Neuronal stem cell (in vitro differentiated cells): ENCODE data around the gene AMPD3.

Experiments used
- DNase-seq: peaks from one replicate; pipeline ENCODE4 v3.0.0-alpha.2; 2013; ENCODE audit warnings: low spot score
- H2AFZ ChIP-seq: one replicate; pipeline ENCODE4 v1.6.1; 2013; ENCODE audit warnings: mild to moderate bottlenecking, low read length, inconsistent platforms
- H2AK5ac ChIP-seq: 2 replicates; pipeline ENCODE4 v1.6.1; 2013; ENCODE audit warnings: low read depth, mild to moderate bottlenecking, inconsistent platforms, low read length, moderate library complexity, mixed read lengths
- H2BK120ac ChIP-seq: 2 replicates; pipeline ENCODE4 v1.6.1; 2013; ENCODE audit warnings: low read depth, mild to moderate bottlenecking, inconsistent platforms, low read length, moderate library complexity, mixed read lengths
- H2BK12ac ChIP-seq: one replicate; pipeline ENCODE4 v1.6.1; 2013; ENCODE audit warnings: low read length, inconsistent platforms
- H2BK15ac ChIP-seq: 2 replicates; pipeline ENCODE4 v1.6.1; 2013; ENCODE audit warnings: mild to moderate bottlenecking, low read length, inconsistent platforms, mixed read lengths
- H2BK5ac ChIP-seq: one replicate; pipeline ENCODE4 v1.6.1; 2013; ENCODE audit warnings: inconsistent platforms, mild to moderate bottlenecking, low read length, moderate library complexity
- H3K14ac ChIP-seq: one replicate; pipeline ENCODE4 v1.6.1; 2013; ENCODE audit warnings: low read length, inconsistent platforms
- H3K18ac ChIP-seq: 2 replicates; pipeline ENCODE4 v1.6.1; 2013; ENCODE audit warnings: low read length, inconsistent platforms
- H3K23ac ChIP-seq: 2 replicates; pipeline ENCODE4 v1.6.1; 2013; ENCODE audit warnings: low read depth, mild to moderate bottlenecking, mixed read lengths, low read length, inconsistent platforms; ENCODE audit not compliant: poor library complexity
- H3K27ac ChIP-seq: replicated peaks from 3 replicates; pipeline ENCODE4 v1.5.1; 2013; ENCODE audit warnings: low read length, inconsistent platforms
- H3K27me3 ChIP-seq, 3 experiments: 2 replicates each; pipeline ENCODE4 v1.6.1; 2013; ENCODE audit warnings: low read length in 3 of 3, mild to moderate bottlenecking in 2 of 3, inconsistent platforms in 1 of 3, low read depth in 1 of 3, mixed read lengths in 1 of 3, moderate library complexity in 1 of 3; ENCODE audit not compliant: control insufficient read depth in 3 of 3, insufficient read depth in 3 of 3
- H3K36me3 ChIP-seq, 2 donors: replicated peaks in 1 of 2; 2 replicates each; pipeline ENCODE4 v1.6.1; 2013; ENCODE audit warnings: low read length in 2 of 2; ENCODE audit not compliant: control insufficient read depth in 2 of 2, insufficient read depth in 2 of 2
- H3K4ac ChIP-seq: 2 replicates; pipeline ENCODE4 v1.6.1; 2013; ENCODE audit warnings: inconsistent platforms, mild to moderate bottlenecking, low read length, moderate library complexity
- H3K4me1 ChIP-seq, 2 donors: 1 replicate in 1 of 2; 2 replicates in 1 of 2; pipeline ENCODE4 v1.6.1; 2013; ENCODE audit warnings: low read length in 2 of 2, low read depth in 1 of 2; ENCODE audit not compliant: control insufficient read depth in 2 of 2, insufficient read depth in 1 of 2
- H3K4me2 ChIP-seq: one replicate; pipeline ENCODE4 v1.6.1; 2013; ENCODE audit warnings: mild to moderate bottlenecking, low read length, inconsistent platforms; ENCODE audit not compliant: insufficient read depth, poor library complexity, severe bottlenecking
- H3K4me3 ChIP-seq, 2 donors: 2 replicates each; pipeline ENCODE4 v1.5.1; 2013; ENCODE audit warnings: low read length in 2 of 2, mild to moderate bottlenecking in 2 of 2, inconsistent platforms in 1 of 2, moderate library complexity in 1 of 2
- H3K79me1 ChIP-seq: one replicate; pipeline ENCODE4 v1.6.1; 2013; ENCODE audit warnings: low read depth, mild to moderate bottlenecking, inconsistent platforms, low read length, moderate library complexity
- H3K9ac ChIP-seq: one replicate; pipeline ENCODE4 v1.6.1; 2013; ENCODE audit warnings: mild to moderate bottlenecking, low read depth, low read length, inconsistent platforms; ENCODE audit not compliant: poor library complexity
- H3K9me3 ChIP-seq, 2 donors: replicated peaks in 1 of 2; 2 replicates each; pipeline versions ENCODE3 to v1.6.1; 2013; ENCODE audit warnings: low read length in 2 of 2, mild to moderate bottlenecking in 2 of 2, inconsistent platforms in 1 of 2, low read depth in 1 of 2, mixed read lengths in 1 of 2, moderate library complexity in 1 of 2; ENCODE audit not compliant: control insufficient read depth in 2 of 2, insufficient read depth in 1 of 2
- H4K8ac ChIP-seq: one replicate; pipeline ENCODE4 v1.6.1; 2013; ENCODE audit warnings: low read depth, mild to moderate bottlenecking, inconsistent platforms, low read length, moderate library complexity
- H4K91ac ChIP-seq: one replicate; pipeline ENCODE4 v1.6.1; 2013; ENCODE audit warnings: low read length, low read depth, mild to moderate bottlenecking, inconsistent platforms; ENCODE audit not compliant: poor library complexity
- WGBS, 2 donors: extraction: QIAGEN DNeasy Blood & Tissue Kit; methylation state at CpG; one replicate each; pipeline ENCODE4 v1.1.7; 2013; ENCODE audit warnings: missing lambda C conversion rate in 2 of 2, mixed read lengths in 1 of 2; ENCODE audit not compliant: insufficient read length in 2 of 2, insufficient replicate concordance in 1 of 2; ENCODE audit errors: extremely low coverage in 2 of 2; 5-methylcytosine and 5-hydroxymethylcytosine counted together

The AMPD3 gene

DNA sequence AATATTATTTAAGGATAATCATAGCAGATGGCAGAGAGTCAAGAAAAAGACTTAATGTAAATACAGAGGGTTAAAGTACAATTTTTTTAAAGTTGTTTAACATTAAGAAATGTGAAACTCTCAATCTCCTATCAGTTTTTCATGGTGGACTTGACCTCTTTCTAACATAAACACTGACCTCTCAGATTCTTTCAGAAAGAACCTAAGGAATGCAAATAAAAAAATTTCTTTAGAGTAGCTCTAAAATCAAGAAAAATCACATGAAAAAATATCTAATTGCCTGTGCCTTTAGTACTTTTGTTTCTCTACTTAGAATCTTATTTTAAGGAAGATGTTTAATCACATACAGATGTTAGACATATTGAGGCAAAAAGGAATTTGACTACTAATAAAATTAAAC, 73.1 kb downstream of the AMPD3 start:
- H3K14ac ChIP-seq, result no peak overlapping the region
- H3K36me3 ChIP-seq, result peaks cover 1 to 86% of the 10 kb centered on the region in 2 donors
- H3K23ac ChIP-seq, result no peak overlapping the region
- H2BK5ac ChIP-seq, result no peak overlapping the region
- H3K4me3 ChIP-seq, result no peak overlapping the region
- H2BK120ac ChIP-seq, result no peak overlapping the region
- H3K9ac ChIP-seq, result no peak overlapping the region
- no peaks in the 10 kb centered on the region for H3K4me1 ChIP-seq
- H3K4ac ChIP-seq, result no peak overlapping the region
- H4K8ac ChIP-seq, result no peak overlapping the region
- H2AFZ ChIP-seq, result no peak overlapping the region
- H3K18ac ChIP-seq, result no peak overlapping the region
- no peak overlapping the region for H2AK5ac ChIP-seq
- H3K9me3 ChIP-seq, result no peaks in the 10 kb centered on the region
- H2BK15ac ChIP-seq, result no peak overlapping the region
- no peak overlapping the region for H3K4me2 ChIP-seq
- H4K91ac ChIP-seq, result no peak overlapping the region
- no peak overlapping the region for H2BK12ac ChIP-seq
- no peak overlapping the region for H3K27ac ChIP-seq
- no peaks in the 10 kb centered on the region for H3K79me1 ChIP-seq
- H3K27me3 ChIP-seq, result no peaks in the 10 kb centered on the region
- DNase-seq, result no peak

GRCh38 chr11:10529279-10529678, 74.2 kb downstream of the AMPD3 start:
- no CpG with 5 or more reads among the region's 2 CpGs for WGBS, 2 donors
- peaks cover 1 to 85% of the 10 kb centered on the region in 2 donors for H3K36me3 ChIP-seq
- H3K27ac ChIP-seq, result no peak overlapping the region
- no peaks in the 10 kb centered on the region for H3K4me1 ChIP-seq
- no peak overlapping the region for H3K23ac ChIP-seq
- no peak overlapping the region for H2BK15ac ChIP-seq
- H3K4me2 ChIP-seq, result no peak overlapping the region
- H2BK120ac ChIP-seq, result no peak overlapping the region
- H3K4me3 ChIP-seq, result no peak overlapping the region
- H3K9me3 ChIP-seq, result no peaks in the 10 kb centered on the region
- no peak overlapping the region for H4K91ac ChIP-seq
- DNase-seq, result no peak
- no peak overlapping the region for H3K18ac ChIP-seq
- no peak overlapping the region for H2AFZ ChIP-seq
- H3K27me3 ChIP-seq, result no peaks in the 10 kb centered on the region
- H3K4ac ChIP-seq, result no peak overlapping the region
- no peak overlapping the region for H4K8ac ChIP-seq
- H3K9ac ChIP-seq, result no peak overlapping the region
- H2AK5ac ChIP-seq, result no peak overlapping the region
- no peak overlapping the region for H3K14ac ChIP-seq
- no peaks in the 10 kb centered on the region for H3K79me1 ChIP-seq
- H2BK5ac ChIP-seq, result no peak overlapping the region
- H2BK12ac ChIP-seq, result no peak overlapping the region

GRCh38 chr11:10532526-10532925, 77.5 kb downstream of the AMPD3 start:
- Histone ChIP-seq H3K9ac (no peak overlapping the region), H2BK15ac (no peak overlapping the region), H3K4me3 (no peak overlapping the region), H3K27me3 (no peaks in the 10 kb centered on the region), H3K14ac (no peak overlapping the region), H3K4me2 (no peak overlapping the region), H2BK120ac (no peak overlapping the region), H4K91ac (no peak overlapping the region), H3K36me3 (peaks cover 1 to 58% of the 10 kb centered on the region in 2 donors), H3K4me1 (no peaks in the 10 kb centered on the region), H3K4ac (no peak overlapping the region), H2AK5ac (no peak overlapping the region), H2AFZ (no peak overlapping the region), H3K79me1 (no peaks in the 10 kb centered on the region), H3K9me3 (no peaks in the 10 kb centered on the region), H3K27ac (no peak overlapping the region), H3K18ac (no peak overlapping the region), H2BK5ac (no peak overlapping the region), H3K23ac (no peak overlapping the region), H4K8ac (no peak overlapping the region), H2BK12ac (no peak overlapping the region)
- no peak for DNase-seq
- WGBS, 2 donors, result no CpG with 5 or more reads among the region's 2 CpGs

DNA sequence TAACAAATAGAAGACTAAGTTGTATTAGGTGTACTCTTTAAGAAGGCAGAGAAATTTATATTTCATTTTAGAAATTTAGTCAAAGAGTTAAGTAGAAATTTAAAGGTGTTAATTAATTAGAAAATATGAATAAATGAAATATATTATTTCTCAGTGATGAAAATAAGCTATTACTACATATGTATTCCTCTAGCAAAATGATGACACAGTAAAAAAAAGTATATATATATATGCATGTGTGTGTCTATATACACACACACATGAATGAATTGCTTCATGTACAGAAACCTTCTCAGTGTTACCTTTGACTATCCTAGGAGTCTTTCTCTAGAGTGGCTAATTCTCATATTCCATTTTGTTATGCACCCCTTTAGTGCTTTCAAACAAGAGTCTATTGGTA, 78.3 kb downstream of the AMPD3 start:
- H2BK12ac ChIP-seq, result no peak overlapping the region
- no peak overlapping the region for H3K14ac ChIP-seq
- no peak overlapping the region for H2BK120ac ChIP-seq
- H3K79me1 ChIP-seq, result no peaks in the 10 kb centered on the region
- H3K4me3 ChIP-seq, result no peak overlapping the region
- H2BK15ac ChIP-seq, result no peak overlapping the region
- no peak for DNase-seq
- no peaks in the 10 kb centered on the region for H3K4me1 ChIP-seq
- H3K9me3 ChIP-seq, result no peaks in the 10 kb centered on the region
- no peak overlapping the region for H3K4me2 ChIP-seq
- H3K9ac ChIP-seq, result no peak overlapping the region
- H3K27ac ChIP-seq, result no peak overlapping the region
- no peak overlapping the region for H4K91ac ChIP-seq
- H4K8ac ChIP-seq, result no peak overlapping the region
- H2AFZ ChIP-seq, result no peak overlapping the region
- no peak overlapping the region for H2AK5ac ChIP-seq
- H3K27me3 ChIP-seq, result no peaks in the 10 kb centered on the region
- H3K36me3 ChIP-seq, result peaks cover 0 to 52% of the 10 kb centered on the region in 2 donors
- no peak overlapping the region for H3K23ac ChIP-seq
- H3K4ac ChIP-seq, result no peak overlapping the region
- H2BK5ac ChIP-seq, result no peak overlapping the region
- H3K18ac ChIP-seq, result no peak overlapping the region
